ENCODE data around the gene IFI16. TPM values are rescaled to one million over a fixed set of nuclear protein-coding genes. Genes with fewer than 3 reads are reported as not detected.

Gene IFI16
- polyA plus RNA-seq, 3 donors, result 64.8 to 99.7 (median 80.1) TPM

- Mint-ChIP-seq H3K4me3 (no peak overlapping the region), H3K27ac (peak overlapping the region; percentile 76 to 98 (median 93)), H3K4me1 (peaks cover 58% of the 10 kb centered on the region), H3K27me3 (ENCODE audit: low read depth in 3 of 3) (peaks cover 0 to 2% (median 1%) of the 10 kb centered on the region in 3 donors), H3K36me3 (peaks cover 0 to 3% of the 10 kb centered on the region in 2 donors), H3K9me3 (peaks cover 0 to 3% (median 0%) of the 10 kb centered on the region in 7 donors)
- Histone ChIP-seq H3K9me3 (replicated peaks in 1 of 2; ENCODE audit: control insufficient read depth in 1 of 2, insufficient read depth in 1 of 2, low read length in 2 of 2) (no peaks in the 10 kb centered on the region), H3K36me3 (replicated peaks in 1 of 2; ENCODE audit: control insufficient read depth in 1 of 2, insufficient read depth in 2 of 2, low read length in 2 of 2) (no peaks in the 10 kb centered on the region), H3K4me3 (replicated peaks in 1 of 3; ENCODE audit: low read depth in 2 of 3, low read length in 3 of 3) (no peak overlapping the region), H3K79me2 (ENCODE audit: insufficient read depth, low read length) (no peaks in the 10 kb centered on the region), H3K4me1 (ENCODE audit: control insufficient read depth in 1 of 2, insufficient read depth in 2 of 2, low read length in 2 of 2) (peaks cover 92 to 98% of the 10 kb centered on the region in 2 donors), H3K9ac (ENCODE audit: insufficient read depth, low read length, poor library complexity, severe bottlenecking) (no peak overlapping the region), H4K20me1 (ENCODE audit: insufficient read depth, low read length) (no peaks in the 10 kb centered on the region), H3K4me2 (replicated peaks; ENCODE audit: extremely low read depth, low read length, poor library complexity, severe bottlenecking) (no peak overlapping the region), H3K27me3 (ENCODE audit: control insufficient read depth in 2 of 2, insufficient read depth in 2 of 2, low read length in 2 of 2) (no peaks in the 10 kb centered on the region), H2AFZ (ENCODE audit: insufficient read depth, low read depth, low read length, poor library complexity, severe bottlenecking) (no peak overlapping the region), H3K27ac (ENCODE audit: low read depth in 1 of 2, low read length in 2 of 2) (peak overlapping the region; percentile 32 to 86)
- intact Hi-C loops (cut with micrococcal nuclease), result loop anchor here in 1 of 2 donors (10.0 kb wide), 1 partner anchor 904 kb away; the partner anchor contains the start of gene CD1D
- WGBS (ENCODE audit: insufficient coverage), result 0% methylated on average over 2 of the region's 6 CpGs
- TF ChIP-seq, protein P1, sequence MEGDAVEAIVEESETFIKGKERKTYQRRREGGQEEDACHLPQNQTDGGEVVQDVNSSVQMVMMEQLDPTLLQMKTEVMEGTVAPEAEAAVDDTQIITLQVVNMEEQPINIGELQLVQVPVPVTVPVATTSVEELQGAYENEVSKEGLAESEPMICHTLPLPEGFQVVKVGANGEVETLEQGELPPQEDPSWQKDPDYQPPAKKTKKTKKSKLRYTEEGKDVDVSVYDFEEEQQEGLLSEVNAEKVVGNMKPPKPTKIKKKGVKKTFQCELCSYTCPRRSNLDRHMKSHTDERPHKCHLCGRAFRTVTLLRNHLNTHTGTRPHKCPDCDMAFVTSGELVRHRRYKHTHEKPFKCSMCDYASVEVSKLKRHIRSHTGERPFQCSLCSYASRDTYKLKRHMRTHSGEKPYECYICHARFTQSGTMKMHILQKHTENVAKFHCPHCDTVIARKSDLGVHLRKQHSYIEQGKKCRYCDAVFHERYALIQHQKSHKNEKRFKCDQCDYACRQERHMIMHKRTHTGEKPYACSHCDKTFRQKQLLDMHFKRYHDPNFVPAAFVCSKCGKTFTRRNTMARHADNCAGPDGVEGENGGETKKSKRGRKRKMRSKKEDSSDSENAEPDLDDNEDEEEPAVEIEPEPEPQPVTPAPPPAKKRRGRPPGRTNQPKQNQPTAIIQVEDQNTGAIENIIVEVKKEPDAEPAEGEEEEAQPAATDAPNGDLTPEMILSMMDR (IDR thresholded peaks at IDR 0.05), result no peak
- DNase-seq, result peak in 2 of 3 donors; percentile 32 to 33
These were observed 79.0 kb downstream of the IFI16 start for GRCh38 chr1:159088546-159089183.

GRCh38 chr1:159089184-159089791 is 79.6 kb downstream of the IFI16 start:
- intact Hi-C loops (cut with micrococcal nuclease), result loop anchor here in 1 of 2 donors (10.0 kb wide), 1 partner anchor 904 kb away; the partner anchor contains the start of gene CD1D
- Mint-ChIP-seq H3K9me3 (peaks cover 0 to 3% (median 0%) of the 10 kb centered on the region in 7 donors), H3K27ac (peak overlapping the region in 6 of 7 donors; percentile 80 to 98 (median 96)), H3K27me3 (ENCODE audit: low read depth in 3 of 3) (peaks cover 0 to 2% (median 1%) of the 10 kb centered on the region in 3 donors), H3K36me3 (peaks cover 0 to 3% of the 10 kb centered on the region in 2 donors), H3K4me3 (no peak overlapping the region), H3K4me1 (peaks cover 58% of the 10 kb centered on the region)
- no peaks in the 10 kb centered on the region for H3K9me3 ChIP-seq (replicated peaks in 1 of 2; ENCODE audit: control insufficient read depth in 1 of 2, insufficient read depth in 1 of 2, low read length in 2 of 2)
- no peak overlapping the region for H3K4me2 ChIP-seq (replicated peaks; ENCODE audit: extremely low read depth, low read length, poor library complexity, severe bottlenecking)
- peaks cover 86 to 92% of the 10 kb centered on the region in 2 donors for H3K4me1 ChIP-seq (ENCODE audit: control insufficient read depth in 1 of 2, insufficient read depth in 2 of 2, low read length in 2 of 2)
- H3K4me3 ChIP-seq (replicated peaks in 1 of 3; ENCODE audit: low read depth in 2 of 3, low read length in 3 of 3), result peak overlapping the region in 1 of 3 experiments; percentile 11
- H3K27ac ChIP-seq (ENCODE audit: low read depth in 1 of 2, low read length in 2 of 2), result peak overlapping the region in 1 of 2 donors; percentile 86
- WGBS (ENCODE audit: insufficient coverage), result no CpG with 5 or more reads among the region's 4 CpGs
- no peak for DNase-seq
- H3K27me3 ChIP-seq (ENCODE audit: control insufficient read depth in 2 of 2, insufficient read depth in 2 of 2, low read length in 2 of 2), result no peaks in the 10 kb centered on the region
- H3K36me3 ChIP-seq (replicated peaks in 1 of 2; ENCODE audit: control insufficient read depth in 1 of 2, insufficient read depth in 2 of 2, low read length in 2 of 2), result no peaks in the 10 kb centered on the region
- H3K79me2 ChIP-seq (ENCODE audit: insufficient read depth, low read length), result no peaks in the 10 kb centered on the region
- H2AFZ ChIP-seq (ENCODE audit: insufficient read depth, low read depth, low read length, poor library complexity, severe bottlenecking), result no peak overlapping the region
- no peaks in the 10 kb centered on the region for H4K20me1 ChIP-seq (ENCODE audit: insufficient read depth, low read length)
- no peak overlapping the region for H3K9ac ChIP-seq (ENCODE audit: insufficient read depth, low read length, poor library complexity, severe bottlenecking)
- TF ChIP-seq, protein P1 (IDR thresholded peaks at IDR 0.05), result peak; percentile 70
